KMS-11 (cell line): Measurements from ENCODE around the gene CDCA8.

Experiments
- H2AFZ ChIP-seq: fragments of 200-600 bp; sonication (generic); 2 replicates; pipeline ENCODE4 v1.6.1; 2016; ENCODE audit warnings: antibody characterized with exemption, mixed run types, low read depth
- H3K27ac ChIP-seq: fragments of 200-600 bp; sonication (generic); 2 replicates; pipeline ENCODE4 v1.6.1; 2016; ENCODE audit warnings: mild to moderate bottlenecking, mixed run types
- H3K27me3 ChIP-seq: fragments of 200-600 bp; sonication (generic); 2 replicates; pipeline ENCODE4 v1.6.1; 2017; ENCODE audit warnings: mild to moderate bottlenecking, low read depth, mixed run types, moderate library complexity; ENCODE audit not compliant: insufficient read depth
- H3K36me3 ChIP-seq: fragments of 200-600 bp; sonication (generic); 2 replicates; pipeline ENCODE4 v1.6.1; 2017; ENCODE audit warnings: mild to moderate bottlenecking, mixed run types; ENCODE audit not compliant: insufficient read depth
- H3K4me1 ChIP-seq: fragments of 200-600 bp; sonication (generic); 2 replicates; pipeline ENCODE4 v1.6.1; 2016; ENCODE audit warnings: mild to moderate bottlenecking, low read depth, mixed run types; ENCODE audit not compliant: poor library complexity, severe bottlenecking
- H3K4me2 ChIP-seq: fragments of 200-600 bp; sonication (generic); 2 replicates; pipeline ENCODE4 v1.7.0; 2016; ENCODE audit warnings: mild to moderate bottlenecking, mixed run types
- H3K4me3 ChIP-seq: fragments of 200-600 bp; sonication (generic); IDR thresholded peaks from 2 replicates; pipeline ENCODE4 v1.6.1; 2017; ENCODE audit warnings: low read depth, low read length, mixed read lengths; ENCODE audit not compliant: insufficient read depth
- H3K79me2 ChIP-seq: fragments of 200-600 bp; sonication (generic); 2 replicates; pipeline ENCODE4 v1.6.1; 2016; ENCODE audit warnings: low read depth, mixed run types; ENCODE audit not compliant: insufficient read depth
- H3K9ac ChIP-seq: fragments of 200-600 bp; sonication (generic); 2 replicates; pipeline ENCODE4 v1.6.1; 2016; ENCODE audit warnings: mild to moderate bottlenecking, mixed run types
- H4K20me1 ChIP-seq: fragments of 200-600 bp; sonication (generic); 2 replicates; pipeline ENCODE4 v1.6.1; 2016; ENCODE audit warnings: mild to moderate bottlenecking, mixed run types; ENCODE audit not compliant: insufficient read depth
- CTCF ChIP-seq: fragments of 200-600 bp; sonication (generic); conservative IDR thresholded peaks from 2 replicates; pipeline ENCODE4 v1.6.1; 2017; ENCODE audit warnings: low read depth, mild to moderate bottlenecking, antibody characterized with exemption, low read length, moderate library complexity, mixed read lengths

CDCA8 gene

DNA sequence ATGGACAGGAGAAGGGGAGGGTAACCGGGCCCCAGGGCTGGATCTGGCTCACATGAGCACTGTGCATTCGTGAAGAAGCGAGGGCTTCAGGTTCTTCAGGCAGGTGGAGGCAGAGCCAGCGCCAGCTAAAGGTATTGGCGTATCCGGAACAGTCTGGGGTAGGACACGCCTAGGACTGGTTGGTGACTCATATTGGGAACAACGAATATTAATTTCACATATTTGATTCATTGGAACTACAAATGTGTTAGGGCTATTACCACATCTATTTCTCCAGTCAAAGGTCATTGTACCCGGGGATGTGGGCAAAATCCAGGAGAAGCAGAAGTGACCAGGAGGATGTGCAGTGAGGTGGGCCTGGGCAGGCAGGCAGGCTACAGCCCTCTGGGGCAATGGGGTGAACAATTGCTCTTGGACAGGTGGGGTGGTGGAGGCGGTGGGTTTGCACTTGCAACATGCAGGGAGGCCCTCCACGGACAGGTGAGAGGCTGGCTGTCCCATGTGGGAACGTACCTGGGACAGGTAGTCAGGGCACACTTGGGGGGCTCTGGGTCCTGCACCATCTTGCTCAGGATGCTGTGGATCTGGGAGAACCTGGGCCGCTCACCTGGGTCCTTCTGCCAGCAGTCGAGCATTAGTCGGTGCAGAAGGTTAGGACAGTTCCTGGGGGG is 26.7 kb downstream of the CDCA8 start:
- Histone ChIP-seq H3K27me3 (no peaks in the 10 kb centered on the region), H3K4me2 (no peak overlapping the region), H2AFZ (no peak overlapping the region), H3K9ac (no peak overlapping the region), H4K20me1 (no peaks in the 10 kb centered on the region), H3K4me3 (no peak overlapping the region), H3K4me1 (no peaks in the 10 kb centered on the region), H3K36me3 (no peaks in the 10 kb centered on the region), H3K79me2 (no peaks in the 10 kb centered on the region), H3K27ac (no peak overlapping the region)
- TF ChIP-seq CTCF, result no peak

- H3K4me1 ChIP-seq, result no peaks in the 10 kb centered on the region
- no peak overlapping the region for H3K27ac ChIP-seq
- no peaks in the 10 kb centered on the region for H4K20me1 ChIP-seq
- no peaks in the 10 kb centered on the region for H3K36me3 ChIP-seq
- TF ChIP-seq CTCF, result no peak
- H3K79me2 ChIP-seq, result no peaks in the 10 kb centered on the region
- no peak overlapping the region for H3K9ac ChIP-seq
- no peak overlapping the region for H2AFZ ChIP-seq
- no peak overlapping the region for H3K4me2 ChIP-seq
- H3K4me3 ChIP-seq, result no peak overlapping the region
- H3K27me3 ChIP-seq, result no peaks in the 10 kb centered on the region
Measured at GRCh38 chr1:37719572-37720195, 27.4 kb downstream of the CDCA8 start.

- no peak overlapping the region for H2AFZ ChIP-seq
- no peaks in the 10 kb centered on the region for H3K79me2 ChIP-seq
- no peak overlapping the region for H3K4me2 ChIP-seq
- no peak overlapping the region for H3K9ac ChIP-seq
- H4K20me1 ChIP-seq, result no peaks in the 10 kb centered on the region
- H3K36me3 ChIP-seq, result no peaks in the 10 kb centered on the region
- TF ChIP-seq CTCF, result no peak
- H3K4me3 ChIP-seq, result no peak overlapping the region
- H3K27me3 ChIP-seq, result no peaks in the 10 kb centered on the region
- H3K27ac ChIP-seq, result no peak overlapping the region
- H3K4me1 ChIP-seq, result no peaks in the 10 kb centered on the region
Measured at GRCh38 chr1:37720231-37721130, 28.2 kb downstream of the CDCA8 start.

DNA sequence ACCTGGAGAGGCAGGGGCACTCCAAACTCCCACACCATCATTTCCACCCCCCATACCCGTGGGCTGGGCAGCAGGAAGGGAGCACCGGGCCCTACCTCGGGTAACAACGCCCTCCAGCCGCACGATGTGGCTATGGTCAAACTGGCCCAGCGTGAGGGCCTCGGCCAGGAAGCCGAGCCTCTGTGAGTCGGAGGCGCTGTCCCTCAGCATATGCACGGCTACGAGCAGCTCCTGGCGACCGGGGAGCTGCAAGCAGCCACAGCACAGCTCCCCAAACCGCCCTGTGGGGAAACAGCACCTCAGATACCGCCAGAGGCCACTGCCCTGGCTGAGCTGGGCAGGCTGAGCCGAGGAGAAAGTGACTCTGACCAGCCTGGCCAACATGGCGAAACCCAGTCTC is 29.2 kb downstream of the CDCA8 start:
- no peak overlapping the region for H3K27ac ChIP-seq
- no peak overlapping the region for H2AFZ ChIP-seq
- no peaks in the 10 kb centered on the region for H3K79me2 ChIP-seq
- no peak overlapping the region for H3K9ac ChIP-seq
- no peaks in the 10 kb centered on the region for H3K36me3 ChIP-seq
- H3K4me1 ChIP-seq, result no peaks in the 10 kb centered on the region
- H3K27me3 ChIP-seq, result no peaks in the 10 kb centered on the region
- H4K20me1 ChIP-seq, result no peaks in the 10 kb centered on the region
- TF ChIP-seq CTCF, result no peak
- H3K4me2 ChIP-seq, result no peak overlapping the region
- no peak overlapping the region for H3K4me3 ChIP-seq
